Endothelial cell (in vitro differentiated cells): ENCODE results near the gene ARHGAP30. TPM values are rescaled to one million over a fixed set of nuclear protein-coding genes. Genes with fewer than 3 reads are reported as not detected.

ENCODE experiments used
- DNase-seq: peaks from one replicate; pipeline ENCODE4 v3.0.0; 2021; ENCODE audit warnings: low spot score
- H3K27ac Mint-ChIP-seq: one replicate; pipeline ENCODE4 v1.8.0; 2021; ENCODE audit warnings: mixed read lengths, inconsistent platforms; ENCODE audit not compliant: unreplicated experiment
- H3K27me3 Mint-ChIP-seq: one replicate; pipeline ENCODE4 v1.8.0; 2021; ENCODE audit warnings: mild to moderate bottlenecking, moderate library complexity, mixed read lengths, inconsistent platforms; ENCODE audit not compliant: unreplicated experiment
- H3K36me3 Mint-ChIP-seq: one replicate; pipeline ENCODE4 v1.8.0; 2021; ENCODE audit warnings: mild to moderate bottlenecking, low read depth, mixed read lengths, inconsistent platforms; ENCODE audit not compliant: unreplicated experiment
- H3K4me1 Mint-ChIP-seq: one replicate; pipeline ENCODE4 v1.8.0; 2021; ENCODE audit warnings: mild to moderate bottlenecking, mixed read lengths, inconsistent platforms; ENCODE audit not compliant: unreplicated experiment
- H3K4me3 Mint-ChIP-seq: one replicate; pipeline ENCODE4 v1.8.0; 2021; ENCODE audit warnings: mild to moderate bottlenecking, mixed read lengths, inconsistent platforms; ENCODE audit not compliant: unreplicated experiment
- H3K9me3 Mint-ChIP-seq: one replicate; pipeline ENCODE4 v1.8.0; 2021; ENCODE audit warnings: mixed read lengths, inconsistent platforms; ENCODE audit not compliant: unreplicated experiment
- total RNA-seq: library from RNA; stranded (reverse); fragmentation: NEBNext Ultra II Directional; extraction: Animal tissue kit (Norgen Biotek cat#: 25700); gene quantifications from one replicate; pipeline ENCODE4 v1.2.1, GENCODE V29; 2021; ENCODE audit not compliant: unreplicated experiment
- TF ChIP-seq, protein P1 (sequence below): fragments of 200-600 bp; sonication (generic); IDR thresholded peaks from one replicate; pipeline ENCODE4 v1.5.0; 2021; ENCODE audit warnings: antibody characterized with exemption; ENCODE audit not compliant: unreplicated experiment

Gene ARHGAP30
- total RNA-seq, 1 donor from 2014 or later = 0.23 TPM

DNA sequence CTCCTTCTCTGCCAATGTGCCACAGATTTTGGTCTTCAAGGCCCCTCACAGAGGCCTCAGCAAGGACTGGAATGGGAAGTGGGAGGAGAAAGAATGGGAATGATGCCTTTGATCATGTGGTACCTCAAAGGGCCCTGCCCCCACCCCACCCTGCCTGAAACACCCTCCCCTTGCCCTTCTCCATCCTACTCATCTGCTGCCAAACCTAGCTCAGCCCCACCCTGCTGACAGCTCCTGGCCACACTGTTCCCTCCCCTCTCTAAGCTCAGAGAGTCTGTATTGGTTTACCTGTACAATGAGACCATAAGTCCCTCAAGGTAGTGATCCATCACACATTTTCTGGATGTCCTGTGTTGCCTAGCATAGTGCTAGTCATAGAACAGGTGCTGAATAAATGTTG is 6.7 kb upstream of the ARHGAP30 start:
- peaks cover 13% of the 10 kb centered on the region for H3K27me3 Mint-ChIP-seq
- H3K4me1 Mint-ChIP-seq = no peaks in the 10 kb centered on the region
- no peak for DNase-seq
- no peak overlapping the region for H3K4me3 Mint-ChIP-seq
- TF ChIP-seq, protein P1, sequence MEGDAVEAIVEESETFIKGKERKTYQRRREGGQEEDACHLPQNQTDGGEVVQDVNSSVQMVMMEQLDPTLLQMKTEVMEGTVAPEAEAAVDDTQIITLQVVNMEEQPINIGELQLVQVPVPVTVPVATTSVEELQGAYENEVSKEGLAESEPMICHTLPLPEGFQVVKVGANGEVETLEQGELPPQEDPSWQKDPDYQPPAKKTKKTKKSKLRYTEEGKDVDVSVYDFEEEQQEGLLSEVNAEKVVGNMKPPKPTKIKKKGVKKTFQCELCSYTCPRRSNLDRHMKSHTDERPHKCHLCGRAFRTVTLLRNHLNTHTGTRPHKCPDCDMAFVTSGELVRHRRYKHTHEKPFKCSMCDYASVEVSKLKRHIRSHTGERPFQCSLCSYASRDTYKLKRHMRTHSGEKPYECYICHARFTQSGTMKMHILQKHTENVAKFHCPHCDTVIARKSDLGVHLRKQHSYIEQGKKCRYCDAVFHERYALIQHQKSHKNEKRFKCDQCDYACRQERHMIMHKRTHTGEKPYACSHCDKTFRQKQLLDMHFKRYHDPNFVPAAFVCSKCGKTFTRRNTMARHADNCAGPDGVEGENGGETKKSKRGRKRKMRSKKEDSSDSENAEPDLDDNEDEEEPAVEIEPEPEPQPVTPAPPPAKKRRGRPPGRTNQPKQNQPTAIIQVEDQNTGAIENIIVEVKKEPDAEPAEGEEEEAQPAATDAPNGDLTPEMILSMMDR = no peak
- peaks cover 3% of the 10 kb centered on the region for H3K36me3 Mint-ChIP-seq
- no peaks in the 10 kb centered on the region for H3K9me3 Mint-ChIP-seq
- H3K27ac Mint-ChIP-seq = no peak overlapping the region

DNA sequence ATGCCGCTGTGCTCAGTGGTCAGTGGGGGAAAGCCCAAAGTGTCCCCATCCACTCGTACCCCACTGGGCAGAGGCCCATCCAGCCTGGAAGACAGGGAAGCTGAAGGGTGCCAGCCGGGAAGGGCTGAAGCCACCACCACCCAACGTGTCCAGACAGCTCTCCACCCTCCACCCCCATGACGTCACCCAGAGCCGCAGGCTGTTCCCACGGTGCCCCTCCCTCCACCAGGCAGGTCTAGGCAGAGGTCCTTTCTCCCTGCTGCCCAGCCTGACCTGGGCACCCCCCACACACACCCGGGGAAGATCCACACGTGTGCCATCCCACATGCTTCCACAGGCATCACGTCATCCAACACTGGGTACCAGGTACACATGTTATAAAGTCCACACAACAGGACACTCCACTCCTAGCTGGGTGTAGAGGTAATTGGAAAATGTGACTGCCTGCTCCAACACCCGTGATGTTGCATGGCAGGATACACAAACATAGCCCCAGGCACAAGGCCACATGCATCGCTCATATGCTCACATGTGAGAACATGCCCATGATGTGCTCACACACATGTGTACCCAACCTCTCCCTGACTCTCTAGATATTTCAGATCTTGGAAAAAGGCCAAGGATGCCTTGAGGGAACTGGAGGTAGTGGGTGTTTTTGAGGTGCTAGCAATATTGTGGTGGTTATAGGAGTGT is 5.1 kb upstream of the ARHGAP30 start:
- Mint-ChIP-seq H3K4me1 (no peaks in the 10 kb centered on the region), H3K4me3 (no peak overlapping the region)

DNA sequence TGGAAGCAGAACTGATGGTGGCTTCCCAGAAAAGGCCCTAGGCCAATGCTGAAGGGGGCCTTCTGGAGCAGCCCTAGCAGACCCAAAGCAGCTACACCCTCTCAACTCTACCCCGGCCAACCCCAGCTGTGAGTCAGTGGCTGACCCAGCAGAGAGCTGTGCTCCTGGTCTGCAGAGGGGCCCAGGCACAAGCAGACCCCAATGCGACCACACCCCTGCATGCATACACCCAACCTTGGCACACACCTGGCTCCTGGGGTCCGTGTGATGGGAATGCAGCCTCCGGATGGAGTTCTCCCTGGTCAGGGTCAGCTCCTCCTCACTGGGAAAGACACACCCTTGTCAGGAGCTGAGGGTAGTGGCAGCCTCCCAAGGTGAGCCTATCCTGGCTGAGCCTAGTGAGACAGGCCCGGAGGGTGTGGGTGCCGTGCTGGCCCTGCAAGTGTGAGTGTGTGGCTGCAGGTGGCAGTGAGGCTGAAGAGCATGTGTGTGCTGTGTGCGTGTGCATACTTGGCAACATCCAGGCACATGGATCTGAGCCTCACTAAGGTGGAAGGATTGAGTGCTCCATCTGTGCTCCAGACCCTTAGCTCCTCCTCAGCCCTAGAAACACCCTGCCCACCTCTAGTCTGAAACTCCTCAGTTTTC is 3.9 kb upstream of the ARHGAP30 start:
- no peak for DNase-seq
- Mint-ChIP-seq H3K36me3 (peaks cover 3% of the 10 kb centered on the region), H3K4me1 (peaks cover 8% of the 10 kb centered on the region), H3K27ac (no peak overlapping the region), H3K9me3 (no peaks in the 10 kb centered on the region), H3K4me3 (no peak overlapping the region), H3K27me3 (peaks cover 10% of the 10 kb centered on the region)
- TF ChIP-seq, protein P1 = no peak

More for the DNA sequence above, 5.1 kb upstream of the ARHGAP30 start:
- Mint-ChIP-seq H3K36me3 (peaks cover 3% of the 10 kb centered on the region), H3K27me3 (peaks cover 9% of the 10 kb centered on the region), H3K9me3 (no peaks in the 10 kb centered on the region), H3K27ac (no peak overlapping the region)
- TF ChIP-seq, protein P1 = no peak
- DNase-seq = no peak

DNA sequence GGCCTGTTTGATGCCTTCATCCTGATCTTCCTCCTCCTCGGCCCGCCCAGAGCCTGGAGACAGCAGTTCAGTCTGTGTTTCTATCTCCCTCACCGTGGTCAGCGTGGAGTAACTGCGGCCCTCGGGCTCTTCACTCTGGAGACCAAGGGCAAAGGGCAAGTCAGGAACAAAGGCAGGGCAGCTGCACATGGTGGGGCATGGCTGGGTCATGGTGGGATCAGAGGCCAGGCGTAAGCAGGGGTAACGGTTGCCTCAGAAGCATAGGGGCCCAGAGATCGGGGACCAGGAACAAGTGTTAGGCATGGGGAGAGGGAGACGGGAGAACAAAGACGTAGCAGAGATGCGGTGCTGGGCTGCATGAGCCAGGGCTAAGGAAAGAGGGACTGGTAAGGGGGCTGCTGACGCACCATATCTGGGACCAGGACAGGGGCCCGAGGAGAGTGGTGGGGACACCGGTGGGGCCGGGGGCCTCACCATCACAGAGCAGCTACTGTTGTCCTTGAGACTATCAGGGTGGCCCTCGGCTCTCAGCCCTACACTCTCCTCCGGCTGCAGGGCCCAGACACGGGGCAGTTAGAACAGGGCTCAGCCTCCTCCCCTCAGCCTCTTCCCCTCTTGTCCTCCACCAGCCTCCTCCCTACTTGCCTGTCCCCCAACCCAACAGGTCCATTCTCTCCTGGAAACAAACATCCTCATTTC is 3.2 kb upstream of the ARHGAP30 start:
- Mint-ChIP-seq H3K36me3 (peaks cover 3% of the 10 kb centered on the region), H3K4me1 (peaks cover 15% of the 10 kb centered on the region), H3K4me3 (no peak overlapping the region), H3K27ac (no peak overlapping the region), H3K27me3 (peaks cover 10% of the 10 kb centered on the region), H3K9me3 (no peaks in the 10 kb centered on the region)
- no peak for DNase-seq
- TF ChIP-seq, protein P1 = no peak
